Hematopoietic multipotent progenitor cell treated with erythropoietin and hydrocortisone succinate and interleukin-3 and kit ligand, for 15 days (in vitro differentiated cells): Measurements from ENCODE around the gene ACBD6.

ENCODE experiments used
- DNase-seq: peaks from one replicate; pipeline ENCODE4 v3.0.0-alpha.2; 2015; ENCODE audit warnings: low spot score

Gene ACBD6

GRCh38 chr1:180525715-180526039 is 23.3 kb upstream of the ACBD6 start:
- no peak for DNase-seq

GRCh38 chr1:180524915-180525714 is 22.7 kb upstream of the ACBD6 start:
- no peak for DNase-seq

DNA sequence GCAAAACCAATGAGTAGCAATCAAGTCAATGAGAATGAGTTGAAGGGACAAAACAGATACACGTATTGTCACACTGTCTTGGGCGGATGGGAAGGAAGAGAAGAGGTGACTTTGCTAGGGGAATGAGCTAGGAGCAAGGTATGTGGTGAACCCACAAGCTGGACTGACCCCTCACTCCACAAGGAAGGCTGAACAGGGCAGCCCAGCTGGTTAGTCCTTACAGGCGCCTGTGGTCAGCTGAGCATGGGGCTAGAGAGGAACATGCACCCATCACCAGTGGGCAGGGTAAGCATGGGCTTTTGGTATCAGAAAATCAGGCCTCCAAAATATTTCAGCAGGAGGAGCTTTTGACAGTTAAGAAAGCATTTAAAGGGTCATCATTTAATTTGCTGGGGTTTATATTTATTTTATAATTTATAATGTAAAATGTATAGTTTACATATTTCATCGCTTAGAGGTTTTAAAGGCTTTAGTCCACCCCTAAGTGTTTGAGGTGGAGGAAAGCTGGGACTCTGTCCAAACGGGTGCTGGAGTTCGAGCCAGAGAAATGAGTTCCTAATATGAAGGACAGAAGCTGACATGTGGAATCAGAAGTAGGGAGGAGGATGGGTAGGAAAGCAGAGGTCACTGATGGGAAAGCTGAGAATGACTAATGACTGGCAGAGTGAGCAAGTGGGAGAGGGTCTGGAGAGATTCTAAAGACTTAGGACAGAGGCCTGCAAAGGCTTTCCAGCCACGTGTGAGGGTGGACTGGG is 22.0 kb upstream of the ACBD6 start:
- DNase-seq: no peak

DNA sequence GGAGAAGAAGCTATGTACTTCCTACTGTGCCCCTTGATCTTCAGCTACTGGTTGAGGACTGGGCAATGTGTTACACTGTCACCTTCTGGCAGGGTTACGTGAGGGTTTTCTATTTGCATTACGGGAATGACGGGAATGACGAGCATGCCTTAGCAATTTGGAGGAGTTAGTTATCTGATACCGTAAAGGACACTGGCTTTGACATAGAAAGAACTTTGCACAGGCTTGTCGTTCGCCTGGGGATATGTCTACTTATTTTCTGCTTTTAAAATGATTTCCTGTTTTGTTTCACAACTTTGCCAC is 19.8 kb upstream of the ACBD6 start:
- no peak for DNase-seq

- no peak for DNase-seq
Observed at GRCh38 chr1:180521474-180522212, 19.3 kb upstream of the ACBD6 start.

DNA sequence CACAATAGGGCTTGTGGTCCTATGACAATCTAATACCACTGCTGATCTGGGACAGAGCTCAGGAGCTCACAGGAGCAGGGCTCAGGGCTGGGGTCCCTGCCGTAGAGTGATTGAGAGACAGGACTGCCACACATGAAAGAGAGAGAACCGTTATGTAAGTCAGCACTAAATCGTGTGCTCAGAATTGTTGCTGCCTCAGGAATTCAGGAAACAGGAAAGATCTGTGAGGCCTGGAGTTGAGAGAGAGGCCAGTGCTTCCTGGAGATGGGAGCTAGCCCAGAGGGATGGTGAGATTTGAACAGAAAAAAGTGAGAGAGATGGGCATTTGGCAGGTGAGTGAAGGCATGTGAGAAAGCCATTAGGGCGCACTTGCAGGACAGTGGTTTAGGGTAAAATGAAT is 17.5 kb upstream of the ACBD6 start:
- DNase-seq: no peak

GRCh38 chr1:180515857-180516388 is 13.5 kb upstream of the ACBD6 start:
- DNase-seq: peak; percentile 76

DNA sequence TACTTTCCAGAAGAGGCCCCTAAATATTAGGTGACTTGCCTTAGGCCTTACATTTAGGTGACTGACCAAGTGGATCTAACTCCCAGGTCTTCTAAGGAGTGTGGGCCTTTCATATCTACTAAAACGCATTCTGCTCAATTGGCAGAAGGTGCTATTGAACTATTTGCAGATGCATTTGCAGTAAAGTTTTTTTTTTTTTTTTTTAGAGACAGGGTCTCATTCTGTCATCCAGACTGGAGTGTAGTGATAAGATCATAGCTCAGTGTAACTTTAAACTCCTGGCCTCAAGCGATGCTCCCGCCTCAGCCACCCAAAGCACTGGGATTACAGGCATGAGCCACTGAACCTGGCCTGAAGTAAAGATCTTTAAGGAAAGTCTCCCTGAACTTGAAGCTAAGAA is 13.0 kb upstream of the ACBD6 start:
- DNase-seq: no peak

DNA sequence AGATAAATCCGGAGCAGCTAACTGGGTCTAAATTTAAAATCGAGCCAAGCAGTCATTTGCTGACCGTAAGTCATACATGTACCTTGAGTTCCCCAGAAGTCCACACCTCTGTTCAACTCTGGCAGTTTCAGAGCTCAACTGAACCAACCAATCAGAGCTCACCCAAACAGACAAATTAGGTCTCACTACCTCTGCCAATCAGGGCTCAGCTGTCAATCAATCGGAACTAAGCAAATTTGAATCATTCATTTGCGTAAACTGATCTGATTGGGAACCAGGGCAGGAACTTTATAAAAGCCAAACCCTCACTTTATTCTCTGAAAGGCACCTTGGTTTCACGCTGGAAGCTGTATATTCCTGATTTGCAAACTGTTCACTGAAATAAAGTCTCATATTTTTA is 11.2 kb upstream of the ACBD6 start:
- no peak for DNase-seq

DNA sequence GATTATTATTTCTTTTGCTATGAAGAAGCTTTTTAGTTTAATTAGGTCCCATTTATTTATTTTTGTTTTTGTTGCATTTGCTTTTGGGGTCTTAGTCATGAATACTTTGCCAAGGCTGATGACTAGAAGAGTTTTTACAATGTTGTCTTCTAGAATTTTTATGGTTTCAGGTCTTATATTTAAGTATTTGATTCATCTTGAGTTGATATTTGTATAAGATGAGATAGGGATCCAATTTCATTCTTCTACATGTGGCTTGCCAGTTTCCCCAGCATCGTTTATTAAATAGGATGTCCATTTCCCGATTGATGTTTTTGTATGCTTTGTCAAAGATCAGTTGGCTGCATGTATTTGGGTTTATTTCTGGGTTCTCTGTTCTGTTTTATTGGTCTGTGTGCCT is 8.5 kb upstream of the ACBD6 start:
- DNase-seq: no peak

GRCh38 chr1:180508725-180509097 is 6.3 kb upstream of the ACBD6 start:
- DNase-seq: no peak

- DNase-seq: no peak
Observed at GRCh38 chr1:180507795-180508724, 5.7 kb upstream of the ACBD6 start.

- DNase-seq: no peak
Observed at GRCh38 chr1:180505732-180506335, 3.5 kb upstream of the ACBD6 start.

DNA sequence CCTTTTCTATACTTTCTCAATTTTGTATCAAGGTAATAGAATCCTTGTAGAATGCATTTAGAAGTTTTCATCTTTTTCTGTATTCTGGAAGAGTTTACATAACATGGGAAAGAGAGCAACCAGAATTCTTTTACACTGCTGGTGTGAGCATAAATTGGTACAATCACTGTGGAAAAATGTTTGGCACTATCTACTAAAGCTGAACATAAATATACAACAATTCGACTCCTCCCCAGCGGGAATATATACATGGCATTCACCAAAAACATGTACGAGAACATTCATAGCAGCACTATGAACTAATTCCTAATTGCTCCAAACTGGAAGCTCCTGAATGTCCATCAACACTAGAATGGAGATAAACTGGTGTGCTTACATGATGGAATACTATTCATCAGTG is 1.8 kb upstream of the ACBD6 start:
- DNase-seq: no peak

- DNase-seq: no peak
Observed at GRCh38 chr1:180503280-180503862, 994 bp upstream of the ACBD6 start.

GRCh38 chr1:180501865-180502360 is 464 bp downstream of the ACBD6 start:
- DNase-seq: no peak

DNA sequence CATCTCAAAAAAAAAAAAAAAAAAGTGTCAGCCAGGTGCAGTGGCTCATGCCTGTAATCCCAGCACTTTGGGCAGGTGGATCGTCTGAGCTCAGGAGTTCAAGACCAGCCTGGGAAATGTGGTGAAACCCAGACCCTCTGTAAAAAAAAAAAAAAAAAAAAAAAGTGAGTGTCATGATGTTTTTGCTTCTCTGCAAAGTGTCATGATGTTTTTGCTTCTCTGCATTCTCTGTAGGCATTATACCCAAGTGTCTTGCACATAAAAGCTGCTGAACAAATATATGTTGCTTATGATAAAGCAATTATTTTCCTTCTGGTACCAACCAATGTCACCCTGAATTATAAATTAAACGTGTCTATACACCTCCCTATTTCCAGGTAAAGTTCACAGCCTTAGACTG is 1.7 kb downstream of the ACBD6 start:
- no peak for DNase-seq

GRCh38 chr1:180498594-180498993 is 3.8 kb downstream of the ACBD6 start:
- no peak for DNase-seq

DNA sequence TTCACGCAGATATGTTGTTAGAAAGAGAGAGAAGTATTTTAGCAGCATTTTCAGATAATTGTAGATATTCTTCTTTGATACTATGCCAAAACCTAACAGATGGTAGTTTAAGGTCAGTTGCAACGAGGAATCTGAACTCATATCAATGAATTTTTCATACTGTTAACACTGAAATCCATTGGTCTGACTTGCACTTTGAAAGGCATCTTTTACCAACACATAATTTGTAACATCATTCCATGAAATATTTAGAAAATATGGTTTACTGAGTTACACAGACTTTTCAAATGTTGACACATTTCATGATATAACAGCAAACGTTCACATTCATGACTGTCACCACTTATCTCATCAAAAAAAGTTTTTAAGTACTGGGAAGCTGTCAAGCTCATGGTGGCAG is 4.6 kb downstream of the ACBD6 start:
- no peak for DNase-seq

- no peak for DNase-seq
Observed at GRCh38 chr1:180494370-180494769, 8.0 kb downstream of the ACBD6 start.

- no peak for DNase-seq
Observed at GRCh38 chr1:180489976-180490375, 12.4 kb downstream of the ACBD6 start.
